HepG2 (cell line): ENCODE data around the gene EPB42. TPM values are rescaled to one million over a fixed set of nuclear protein-coding genes. Genes with fewer than 3 reads are reported as not detected.

ENCODE experiments used
- ATAD3A ChIP-seq: sonication (generic); formaldehyde crosslinking; IDR thresholded peaks from 2 replicates; pipeline ENCODE4 v1.4.0; 2020; ENCODE audit warnings: missing genetic modification reagents
- ATF1 ChIP-seq: IDR thresholded peaks from 2 replicates; pipeline ENCODE4 v1.6.1; 2016; ENCODE audit warnings: mild to moderate bottlenecking, control low read depth
- CBX1 ChIP-seq: IDR thresholded peaks from one replicate; pipeline ENCODE4 v1.6.1; 2016; ENCODE audit warnings: antibody characterized with exemption, low read depth
- FOXO4 ChIP-seq: sonication (generic); formaldehyde crosslinking; conservative IDR thresholded peaks from 2 replicates; pipeline ENCODE4 v1.8.1; 2023; ENCODE audit warnings: missing genetic modification reagents
- GATAD1 ChIP-seq: IDR thresholded peaks from 2 replicates; pipeline ENCODE4 v1.6.1; 2016; ENCODE audit warnings: missing genetic modification reagents, missing compliant biosample characterization
- HNF4A ChIP-seq: sonication (generic); formaldehyde crosslinking; IDR thresholded peaks from 2 replicates; pipeline ENCODE4 v1.4.0; 2020; ENCODE audit warnings: missing genetic modification reagents
- PHF21A ChIP-seq: sonication (generic); formaldehyde crosslinking; IDR thresholded peaks from 2 replicates; pipeline ENCODE4 v1.5.0; 2020; ENCODE audit warnings: mild to moderate bottlenecking, missing genetic modification reagents
- PPARG ChIP-seq: conservative IDR thresholded peaks from 2 replicates; pipeline ENCODE4 v1.6.1; 2016; ENCODE audit warnings: missing biosample characterization, missing genetic modification reagents
- SMYD3 ChIP-seq: sonication (generic); formaldehyde crosslinking; IDR thresholded peaks from 2 replicates; pipeline ENCODE4 v1.8.1; 2023; ENCODE audit warnings: mild to moderate bottlenecking, missing genetic modification reagents
- TAF15 ChIP-seq: fragments of 200-400 bp; formaldehyde crosslinking; IDR thresholded peaks from one replicate; pipeline ENCODE4 v1.6.1; 2018; ENCODE audit warnings: mild to moderate bottlenecking, low read depth, low read length; ENCODE audit not compliant: poor library complexity, severe bottlenecking
- ZNF20 ChIP-seq: sonication (generic); formaldehyde crosslinking; IDR thresholded peaks from 2 replicates; pipeline ENCODE4 v1.4.0; 2020; ENCODE audit warnings: mild to moderate bottlenecking, moderate library complexity, missing genetic modification reagents
- ZNF234 ChIP-seq: sonication (generic); formaldehyde crosslinking; conservative IDR thresholded peaks from 2 replicates; pipeline ENCODE4 v1.5.1; 2020; ENCODE audit warnings: mild to moderate bottlenecking, missing genetic modification reagents
- ZNF264 ChIP-seq: sonication (generic); formaldehyde crosslinking; IDR thresholded peaks from 2 replicates; pipeline ENCODE4 v1.4.0; 2020; ENCODE audit warnings: missing genetic modification reagents
- ZNF337 ChIP-seq: sonication (generic); formaldehyde crosslinking; IDR thresholded peaks from 2 replicates; pipeline ENCODE4 v1.5.1; 2020; ENCODE audit warnings: missing genetic modification reagents, low read depth, mild to moderate bottlenecking, borderline replicate concordance
- ZNF44 ChIP-seq: sonication (generic); formaldehyde crosslinking; IDR thresholded peaks from 2 replicates; pipeline ENCODE4 v1.5.1; 2020; ENCODE audit warnings: mild to moderate bottlenecking, missing genetic modification reagents
- ZNF589 ChIP-seq: sonication (generic); formaldehyde crosslinking; conservative IDR thresholded peaks from 2 replicates; pipeline ENCODE4 v1.8.0; 2022; ENCODE audit warnings: mild to moderate bottlenecking, moderate library complexity, missing genetic modification reagents
- ZNF660 ChIP-seq: sonication (generic); formaldehyde crosslinking; IDR thresholded peaks from 2 replicates; pipeline ENCODE4 v1.5.1; 2020; ENCODE audit warnings: mild to moderate bottlenecking, low read depth, missing genetic modification reagents, borderline replicate concordance
- ZNF720 ChIP-seq: sonication (generic); formaldehyde crosslinking; IDR thresholded peaks from 2 replicates; pipeline ENCODE4 v1.4.0; 2020; ENCODE audit warnings: missing genetic modification reagents
- ZNF747 ChIP-seq: sonication (generic); formaldehyde crosslinking; IDR thresholded peaks from 2 replicates; pipeline ENCODE4 v1.8.1; 2023; ENCODE audit warnings: missing genetic modification reagents, mild to moderate bottlenecking, borderline replicate concordance
- ZNF781 ChIP-seq: sonication (generic); formaldehyde crosslinking; IDR thresholded peaks from 2 replicates; pipeline ENCODE4 v1.5.1; 2020; ENCODE audit warnings: borderline replicate concordance, mild to moderate bottlenecking, missing genetic modification reagents; ENCODE audit errors: not compliant biosample characterization
- polyA plus RNA-seq, 8 experiments: library from polyadenylated mRNA; depleted of rRNA in 3 of 8; stranded (reverse) in 7 of 8; unstranded in 1 of 8; fragments of >200 nt; fragmentation: Illumina TruSeq in 4 of 8; extraction: Trizol in 4 of 8; gene quantifications; 2 replicates each; pipeline versions ENCODE4 v1.2.1 to v1.2.3, GENCODE V29; 2011 to 2016; ENCODE audit warnings: low read depth in 4 of 8, missing spikeins in 1 of 8, mixed read lengths in 1 of 8; ENCODE audit not compliant: insufficient read depth in 1 of 8
- total RNA-seq, 5 experiments: library from RNA; depleted of rRNA; stranded (reverse); fragments of >200 nt; fragmentation: Illumina TruSeq; extraction: Trizol; gene quantifications; 2 replicates each; pipeline ENCODE4 v1.2.3, GENCODE V29; 2016; ENCODE audit warnings: low read depth in 1 of 5
- TF ChIP-seq, protein P1 (sequence below): sonication (generic); formaldehyde crosslinking; conservative IDR thresholded peaks from 2 replicates; pipeline ENCODE4 v1.4.0; 2020; ENCODE audit warnings: missing genetic modification reagents
- TF ChIP-seq, protein P2 (sequence below): sonication (generic); formaldehyde crosslinking; IDR thresholded peaks from 2 replicates; pipeline ENCODE4 v1.8.1; 2023; ENCODE audit warnings: missing genetic modification reagents, mild to moderate bottlenecking, borderline replicate concordance
- TF ChIP-seq, protein P3 (sequence below): sonication (generic); formaldehyde crosslinking; IDR thresholded peaks from 2 replicates; pipeline ENCODE4 v1.4.0; 2020; ENCODE audit warnings: missing genetic modification reagents

The EPB42 gene
- total and polyA plus RNA-seq, 2 of the 13 experiments (the other 11 are each of a cell fraction or from before 2014, with no cell fraction given) = not detected

GRCh38 chr15:43185157-43186002, 35.4 kb downstream of the EPB42 start, which contains the start of gene CCNDBP1 (continued):
- TF ChIP-seq ZNF234 (CRISPR knock-in tag) = no peak
- 0 out of 2 replicates have a peak, but pooled peaks have one; percentile 20 for TF ChIP-seq ZNF264
- TF ChIP-seq PHF21A (CRISPR knock-in tag) = 0 out of 2 replicates have a peak, but pooled peaks have one; percentile 28
- TF ChIP-seq, protein P1, sequence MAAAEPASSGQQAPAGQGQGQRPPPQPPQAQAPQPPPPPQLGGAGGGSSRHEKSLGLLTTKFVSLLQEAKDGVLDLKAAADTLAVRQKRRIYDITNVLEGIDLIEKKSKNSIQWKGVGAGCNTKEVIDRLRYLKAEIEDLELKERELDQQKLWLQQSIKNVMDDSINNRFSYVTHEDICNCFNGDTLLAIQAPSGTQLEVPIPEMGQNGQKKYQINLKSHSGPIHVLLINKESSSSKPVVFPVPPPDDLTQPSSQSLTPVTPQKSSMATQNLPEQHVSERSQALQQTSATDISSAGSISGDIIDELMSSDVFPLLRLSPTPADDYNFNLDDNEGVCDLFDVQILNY (CRISPR knock-in tag) = no peak
- TF ChIP-seq, protein P2, sequence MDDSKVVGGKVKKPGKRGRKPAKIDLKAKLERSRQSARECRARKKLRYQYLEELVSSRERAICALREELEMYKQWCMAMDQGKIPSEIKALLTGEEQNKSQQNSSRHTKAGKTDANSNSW (CRISPR knock-in tag) = no peak; the same call in 1 of the 2 replicates
- TF ChIP-seq ZNF747 (CRISPR knock-in tag) = peak; percentile 74; the same call in 1 of the 2 replicates
- TF ChIP-seq ZNF720 = no peak
- TF ChIP-seq, protein P3, sequence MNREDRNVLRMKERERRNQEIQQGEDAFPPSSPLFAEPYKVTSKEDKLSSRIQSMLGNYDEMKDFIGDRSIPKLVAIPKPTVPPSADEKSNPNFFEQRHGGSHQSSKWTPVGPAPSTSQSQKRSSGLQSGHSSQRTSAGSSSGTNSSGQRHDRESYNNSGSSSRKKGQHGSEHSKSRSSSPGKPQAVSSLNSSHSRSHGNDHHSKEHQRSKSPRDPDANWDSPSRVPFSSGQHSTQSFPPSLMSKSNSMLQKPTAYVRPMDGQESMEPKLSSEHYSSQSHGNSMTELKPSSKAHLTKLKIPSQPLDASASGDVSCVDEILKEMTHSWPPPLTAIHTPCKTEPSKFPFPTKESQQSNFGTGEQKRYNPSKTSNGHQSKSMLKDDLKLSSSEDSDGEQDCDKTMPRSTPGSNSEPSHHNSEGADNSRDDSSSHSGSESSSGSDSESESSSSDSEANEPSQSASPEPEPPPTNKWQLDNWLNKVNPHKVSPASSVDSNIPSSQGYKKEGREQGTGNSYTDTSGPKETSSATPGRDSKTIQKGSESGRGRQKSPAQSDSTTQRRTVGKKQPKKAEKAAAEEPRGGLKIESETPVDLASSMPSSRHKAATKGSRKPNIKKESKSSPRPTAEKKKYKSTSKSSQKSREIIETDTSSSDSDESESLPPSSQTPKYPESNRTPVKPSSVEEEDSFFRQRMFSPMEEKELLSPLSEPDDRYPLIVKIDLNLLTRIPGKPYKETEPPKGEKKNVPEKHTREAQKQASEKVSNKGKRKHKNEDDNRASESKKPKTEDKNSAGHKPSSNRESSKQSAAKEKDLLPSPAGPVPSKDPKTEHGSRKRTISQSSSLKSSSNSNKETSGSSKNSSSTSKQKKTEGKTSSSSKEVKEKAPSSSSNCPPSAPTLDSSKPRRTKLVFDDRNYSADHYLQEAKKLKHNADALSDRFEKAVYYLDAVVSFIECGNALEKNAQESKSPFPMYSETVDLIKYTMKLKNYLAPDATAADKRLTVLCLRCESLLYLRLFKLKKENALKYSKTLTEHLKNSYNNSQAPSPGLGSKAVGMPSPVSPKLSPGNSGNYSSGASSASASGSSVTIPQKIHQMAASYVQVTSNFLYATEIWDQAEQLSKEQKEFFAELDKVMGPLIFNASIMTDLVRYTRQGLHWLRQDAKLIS (CRISPR knock-in tag) = no peak
- TF ChIP-seq ZNF781 = no peak
- no peak for TF ChIP-seq ATAD3A
- no peak for TF ChIP-seq ZNF44 (CRISPR knock-in tag)
- no peak for TF ChIP-seq ZNF20
- TF ChIP-seq SMYD3 (CRISPR knock-in tag) = no peak
- no peak for TF ChIP-seq ZNF337
- TF ChIP-seq ZNF660 = no peak
- TF ChIP-seq FOXO4 (CRISPR knock-in tag) = no peak
- no peak for TF ChIP-seq ATF1 (CRISPR knock-in tag)
- peak; percentile 63 for TF ChIP-seq CBX1
- peak; percentile 34; the same call in 1 of the 2 replicates for TF ChIP-seq HNF4A
- peak; percentile 79 for TF ChIP-seq GATAD1 (CRISPR knock-in tag)
- no peak for TF ChIP-seq TAF15
- no peak for TF ChIP-seq ZNF589 (CRISPR knock-in tag)
- 0 out of 2 replicates have a peak, but pooled peaks have one; percentile 11 for TF ChIP-seq PPARG (CRISPR knock-in tag)
